HG03571 (cell line): Measurements from ENCODE around the gene PTPRN2.

Experiments
- ATAC-seq: cut with Tn5 transposase; IDR thresholded peaks from one replicate; pipeline ENCODE4 v1.9.1; 2021; ENCODE audit not compliant: unreplicated experiment

The PTPRN2 gene

GRCh38 chr7:157762824-157763223, 824.8 kb downstream of the PTPRN2 start:
- ATAC-seq = no peak

- no peak for ATAC-seq
Observed at GRCh38 chr7:157760004-157760730, 827.5 kb downstream of the PTPRN2 start.

GRCh38 chr7:157759246-157759805, 828.3 kb downstream of the PTPRN2 start:
- ATAC-seq = no peak

- ATAC-seq = no peak
Observed at GRCh38 chr7:157758468-157759245, 829.0 kb downstream of the PTPRN2 start.

GRCh38 chr7:157757776-157758467, 829.7 kb downstream of the PTPRN2 start:
- ATAC-seq = no peak

- no peak for ATAC-seq
Observed at GRCh38 chr7:157757211-157757610, 830.4 kb downstream of the PTPRN2 start.

- no peak for ATAC-seq
Observed at GRCh38 chr7:157755741-157756140, 831.9 kb downstream of the PTPRN2 start.

GRCh38 chr7:157754416-157754790, 833.2 kb downstream of the PTPRN2 start:
- no peak for ATAC-seq

GRCh38 chr7:157753713-157754415, 833.8 kb downstream of the PTPRN2 start:
- no peak for ATAC-seq

GRCh38 chr7:157752832-157753291, 834.8 kb downstream of the PTPRN2 start:
- no peak for ATAC-seq

GRCh38 chr7:157751951-157752673, 835.5 kb downstream of the PTPRN2 start:
- no peak for ATAC-seq

GRCh38 chr7:157751406-157751805, 836.2 kb downstream of the PTPRN2 start:
- ATAC-seq = no peak

- no peak for ATAC-seq
Observed at GRCh38 chr7:157750291-157750690, 837.3 kb downstream of the PTPRN2 start.

- ATAC-seq = no peak
Observed at GRCh38 chr7:157745721-157746709, 841.6 kb downstream of the PTPRN2 start.

GRCh38 chr7:157744786-157745601, 842.6 kb downstream of the PTPRN2 start:
- ATAC-seq = no peak

- ATAC-seq = no peak
Observed at GRCh38 chr7:157743781-157744525, 843.7 kb downstream of the PTPRN2 start.

GRCh38 chr7:157740251-157740798, 847.3 kb downstream of the PTPRN2 start:
- ATAC-seq = no peak
